Activated T-cell treated with anti-CD3 and anti-CD28 coated beads for 48 hours (primary cell): ENCODE data around the gene OR2C1.
A peak's percentile ranks its signal among the peaks of the same experiment; 100 is the strongest.

Source experiments
- DNase-seq: peaks from one replicate; pipeline ENCODE4 v3.0.0-alpha.2; 2020; ENCODE audit warnings: low read depth

Gene OR2C1

GRCh38 chr16:3400446-3400778, 44.7 kb downstream of the OR2C1 start:
- no peak for DNase-seq

- DNase-seq: peak; percentile 98
Observed at GRCh38 chr16:3400779-3401688, 45.3 kb downstream of the OR2C1 start, which contains the start of the genes ZNF174 and ZSCAN32. Gene ZNF174, plus strand, starts transcription at chr16:3401215. Its CDS starts 790 bp downstream, at chr16:3402005. Gene ZSCAN32, minus strand, starts transcription at chr16:3401004. Its CDS starts 3,447 bp downstream, at chr16:3397557.

GRCh38 chr16:3401719-3402397, 46.2 kb downstream of the OR2C1 start:
- DNase-seq: no peak
